ENCODE measurements around the gene RAPSN.

GRCh38 chr11:47433157-47433556 is 15.8 kb downstream of the RAPSN start:
- no peak for TF ChIP-seq EZH2 (IDR thresholded peaks at IDR 0.05; ENCODE audit: borderline replicate concordance, low read depth, low read length, poor library complexity, severe bottlenecking)
- TF ChIP-seq CTCF (conservative IDR thresholded peaks at IDR 0.05; ENCODE audit: low read depth, low read length): no peak
